22Rv1 (cell line): ENCODE results near the gene MYO1D.

Source experiments
- ZFX ChIP-seq: fragments of 450-650 bp; IDR thresholded peaks from 2 replicates; pipeline ENCODE4 v1.6.1; 2017; ENCODE audit warnings: antibody characterized with exemption, borderline replicate concordance
- TF ChIP-seq, protein P1 (sequence below): fragments of 450-650 bp; IDR thresholded peaks from 2 replicates; pipeline ENCODE4 v1.5.1; 2017; ENCODE audit warnings: mild to moderate bottlenecking

DNA sequence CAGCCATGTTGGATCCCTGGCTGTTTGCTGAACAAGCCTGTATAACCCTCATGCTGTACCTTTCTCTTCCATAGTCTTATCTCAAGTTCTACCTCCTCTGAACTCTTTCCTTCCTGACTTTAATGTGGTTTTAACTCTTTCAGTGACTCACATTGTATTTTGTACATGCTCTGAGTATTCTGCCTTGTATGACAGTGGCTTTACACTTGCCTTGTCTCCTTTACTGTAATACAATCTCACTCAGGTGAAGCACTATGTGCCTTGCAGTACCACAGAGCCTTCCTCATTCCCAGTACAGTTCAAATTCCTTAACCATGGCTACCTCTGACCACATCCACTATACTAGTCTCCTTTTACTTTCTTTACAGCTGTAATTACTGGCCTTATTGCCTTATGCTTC is 418.6 kb downstream of the MYO1D start:
- TF ChIP-seq, protein P1, sequence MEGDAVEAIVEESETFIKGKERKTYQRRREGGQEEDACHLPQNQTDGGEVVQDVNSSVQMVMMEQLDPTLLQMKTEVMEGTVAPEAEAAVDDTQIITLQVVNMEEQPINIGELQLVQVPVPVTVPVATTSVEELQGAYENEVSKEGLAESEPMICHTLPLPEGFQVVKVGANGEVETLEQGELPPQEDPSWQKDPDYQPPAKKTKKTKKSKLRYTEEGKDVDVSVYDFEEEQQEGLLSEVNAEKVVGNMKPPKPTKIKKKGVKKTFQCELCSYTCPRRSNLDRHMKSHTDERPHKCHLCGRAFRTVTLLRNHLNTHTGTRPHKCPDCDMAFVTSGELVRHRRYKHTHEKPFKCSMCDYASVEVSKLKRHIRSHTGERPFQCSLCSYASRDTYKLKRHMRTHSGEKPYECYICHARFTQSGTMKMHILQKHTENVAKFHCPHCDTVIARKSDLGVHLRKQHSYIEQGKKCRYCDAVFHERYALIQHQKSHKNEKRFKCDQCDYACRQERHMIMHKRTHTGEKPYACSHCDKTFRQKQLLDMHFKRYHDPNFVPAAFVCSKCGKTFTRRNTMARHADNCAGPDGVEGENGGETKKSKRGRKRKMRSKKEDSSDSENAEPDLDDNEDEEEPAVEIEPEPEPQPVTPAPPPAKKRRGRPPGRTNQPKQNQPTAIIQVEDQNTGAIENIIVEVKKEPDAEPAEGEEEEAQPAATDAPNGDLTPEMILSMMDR: no peak
- no peak for TF ChIP-seq ZFX
